ENCODE data around the gene CD302. TPM values are rescaled to one million over a fixed set of nuclear protein-coding genes. Genes with fewer than 3 reads are reported as not detected.
"Not testable (repeated sequence)": the region's sequence is repeated elsewhere in the genome, so short reads cannot be mapped to it uniquely, and the experiment has no call there.

Gene CD302
- total RNA-seq, 1 experiment from 2014 or later: 16.4 TPM

DNA sequence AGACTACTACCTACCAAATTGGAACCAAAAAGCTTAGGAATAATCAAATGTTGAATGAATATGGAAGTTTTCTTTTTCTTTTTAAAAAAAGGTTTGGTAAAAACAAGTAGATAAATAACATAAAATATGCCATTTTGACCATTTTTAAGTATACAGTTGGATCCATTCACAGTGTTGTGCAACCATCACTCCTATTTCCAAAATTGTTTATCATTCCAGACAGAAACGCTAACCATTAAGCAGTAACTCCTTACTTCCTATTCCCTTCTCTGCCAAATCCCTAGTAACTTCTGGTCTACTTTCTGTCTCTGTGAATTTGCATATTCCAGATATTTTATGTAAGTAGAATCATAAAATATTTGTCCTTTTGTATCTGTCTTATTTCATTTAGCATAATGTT lies 39.8 kb downstream of the CD302 start:
- Histone ChIP-seq H3K4me1 (replicated peaks) (peaks cover 11% of the 10 kb centered on the region), H3K4me3 (no peak overlapping the region), H3K27me3 (replicated peaks) (no peaks in the 10 kb centered on the region), H3K27ac (no peak overlapping the region; the same call in 1 of the 2 replicates), H3K9me3 (replicated peaks) (no peaks in the 10 kb centered on the region), H3K36me3 (peaks cover 96% of the 10 kb centered on the region)
- no peak for DNase-seq (ENCODE audit: low read depth in 1 of 2, low spot score in 2 of 2)

DNA sequence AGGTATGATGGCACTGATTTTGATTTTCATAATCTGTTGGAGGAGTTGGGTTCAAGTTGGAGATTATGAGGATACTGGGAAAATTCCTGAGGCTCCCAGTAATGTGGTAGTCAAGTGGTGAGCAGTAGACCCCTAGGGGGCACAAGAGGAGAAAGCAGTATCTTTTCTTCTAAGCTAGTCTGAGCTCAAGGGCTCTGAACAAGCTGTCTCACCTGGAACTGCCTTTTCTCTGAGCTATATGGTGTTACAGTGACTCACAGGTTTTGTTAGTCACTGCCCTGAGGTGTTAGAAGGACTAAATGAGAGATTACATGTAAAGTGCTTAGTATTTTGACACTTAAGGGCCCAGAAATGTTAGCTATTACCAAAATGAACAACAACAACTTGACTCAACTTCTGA lies 42.2 kb downstream of the CD302 start:
- no peak for DNase-seq (ENCODE audit: low read depth in 1 of 2, low spot score in 2 of 2)
- Histone ChIP-seq H3K27me3 (replicated peaks) (no peaks in the 10 kb centered on the region), H3K36me3 (peaks cover 98% of the 10 kb centered on the region), H3K4me3 (no peak overlapping the region), H3K27ac (no peak overlapping the region), H3K4me1 (replicated peaks) (peaks cover 11% of the 10 kb centered on the region), H3K9me3 (replicated peaks) (no peaks in the 10 kb centered on the region)

DNA sequence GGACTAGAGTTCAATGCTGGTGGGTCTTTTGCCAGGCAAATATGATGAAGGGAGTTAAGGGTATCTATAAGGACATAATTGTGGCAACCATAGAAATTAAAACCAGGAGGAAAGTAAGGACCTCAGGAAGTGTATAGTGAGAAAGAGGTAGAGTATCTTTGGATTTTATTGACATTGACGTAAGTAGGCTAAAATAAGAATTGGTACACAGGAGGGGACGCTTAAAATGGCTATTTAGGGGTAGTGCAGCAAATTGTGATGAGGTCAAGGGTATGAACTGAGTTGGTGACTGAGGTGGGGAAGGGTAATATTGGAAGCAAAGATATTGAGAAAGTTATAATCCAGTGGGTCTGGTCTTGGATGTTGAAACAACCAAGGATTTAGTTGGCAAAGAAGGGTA lies 43.0 kb downstream of the CD302 start:
- no peaks in the 10 kb centered on the region for H3K27me3 ChIP-seq (replicated peaks)
- H3K27ac ChIP-seq: no peak overlapping the region
- no peaks in the 10 kb centered on the region for H3K9me3 ChIP-seq (replicated peaks)
- peaks cover 11% of the 10 kb centered on the region for H3K4me1 ChIP-seq (replicated peaks)
- H3K36me3 ChIP-seq: peaks cover 96% of the 10 kb centered on the region
- DNase-seq (ENCODE audit: low read depth in 1 of 2, low spot score in 2 of 2): no peak
- no peak overlapping the region for H3K4me3 ChIP-seq

DNA sequence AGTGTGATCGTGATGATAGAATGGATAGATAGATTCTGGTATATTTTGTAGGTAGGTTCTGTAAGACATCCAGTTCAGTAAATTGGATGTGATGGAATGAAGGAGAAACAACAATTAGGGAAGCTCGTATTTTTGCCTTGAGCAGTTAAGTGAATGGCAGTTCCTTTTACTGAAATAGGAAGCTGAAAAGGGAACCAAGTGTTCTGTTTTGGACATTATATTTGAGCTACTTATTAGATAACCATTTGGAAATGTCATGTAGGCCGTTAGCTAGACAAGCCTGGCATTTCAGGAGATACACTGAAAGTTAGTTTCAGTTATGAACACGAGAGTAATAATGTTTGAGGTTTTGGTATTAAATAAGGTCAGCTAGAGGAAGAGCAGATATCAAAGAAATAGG lies 44.2 kb downstream of the CD302 start:
- Histone ChIP-seq H3K36me3 (peaks cover 96% of the 10 kb centered on the region), H3K27ac (no peak overlapping the region), H3K27me3 (replicated peaks) (no peaks in the 10 kb centered on the region), H3K9me3 (replicated peaks) (no peaks in the 10 kb centered on the region), H3K4me1 (replicated peaks) (peaks cover 5% of the 10 kb centered on the region), H3K4me3 (no peak overlapping the region)
- DNase-seq (ENCODE audit: low read depth in 1 of 2, low spot score in 2 of 2): no peak

DNA sequence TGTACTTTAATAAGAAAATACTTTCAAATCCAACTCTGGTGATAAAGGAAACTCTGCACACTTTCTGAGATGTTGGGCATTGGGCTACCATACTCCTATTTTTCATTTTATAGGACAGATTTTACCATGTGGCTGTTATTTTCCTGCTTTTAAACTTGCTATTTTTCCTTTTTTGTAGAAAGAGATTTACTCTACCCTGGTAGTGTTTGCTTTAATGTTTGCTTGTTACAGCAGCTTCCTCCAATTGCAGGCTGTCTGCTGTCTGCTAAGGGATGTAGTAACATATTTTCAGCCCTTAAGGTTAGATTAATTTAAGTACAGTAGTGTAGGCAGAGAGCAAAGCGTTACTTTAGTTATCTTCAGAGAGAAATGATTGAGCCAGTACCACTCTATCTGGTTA lies 47.1 kb downstream of the CD302 start:
- no peaks in the 10 kb centered on the region for H3K27me3 ChIP-seq (replicated peaks)
- no peak overlapping the region for H3K27ac ChIP-seq
- no peak for DNase-seq (ENCODE audit: low read depth in 1 of 2, low spot score in 2 of 2)
- H3K4me1 ChIP-seq (replicated peaks): no peaks in the 10 kb centered on the region
- no peaks in the 10 kb centered on the region for H3K9me3 ChIP-seq (replicated peaks)
- H3K4me3 ChIP-seq: no peak overlapping the region
- H3K36me3 ChIP-seq: peaks cover 98% of the 10 kb centered on the region

DNA sequence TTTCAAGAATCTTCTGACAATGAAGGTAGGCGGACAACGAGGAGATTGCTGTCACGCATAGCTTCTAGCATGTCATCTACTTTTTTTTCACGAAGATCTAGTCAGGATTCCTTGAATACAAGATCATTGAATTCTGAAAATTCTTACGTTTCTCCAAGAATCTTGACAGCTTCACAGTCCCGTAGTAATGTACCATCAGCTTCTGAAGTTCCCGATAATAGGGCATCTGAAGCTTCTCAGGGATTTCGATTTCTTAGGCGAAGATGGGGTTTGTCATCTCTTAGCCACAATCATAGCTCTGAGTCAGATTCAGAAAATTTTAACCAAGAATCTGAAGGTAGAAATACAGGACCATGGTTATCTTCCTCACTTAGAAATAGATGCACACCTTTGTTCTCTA lies 49.9 kb downstream of the CD302 start:
- H3K36me3 ChIP-seq: peaks cover 86% of the 10 kb centered on the region
- no peaks in the 10 kb centered on the region for H3K9me3 ChIP-seq (replicated peaks)
- DNase-seq (ENCODE audit: low read depth in 1 of 2, low spot score in 2 of 2): no peak
- no peak overlapping the region for H3K4me3 ChIP-seq
- H3K27ac ChIP-seq: no peak overlapping the region
- H3K4me1 ChIP-seq (replicated peaks): peaks cover 10% of the 10 kb centered on the region
- H3K27me3 ChIP-seq (replicated peaks): no peaks in the 10 kb centered on the region

DNA sequence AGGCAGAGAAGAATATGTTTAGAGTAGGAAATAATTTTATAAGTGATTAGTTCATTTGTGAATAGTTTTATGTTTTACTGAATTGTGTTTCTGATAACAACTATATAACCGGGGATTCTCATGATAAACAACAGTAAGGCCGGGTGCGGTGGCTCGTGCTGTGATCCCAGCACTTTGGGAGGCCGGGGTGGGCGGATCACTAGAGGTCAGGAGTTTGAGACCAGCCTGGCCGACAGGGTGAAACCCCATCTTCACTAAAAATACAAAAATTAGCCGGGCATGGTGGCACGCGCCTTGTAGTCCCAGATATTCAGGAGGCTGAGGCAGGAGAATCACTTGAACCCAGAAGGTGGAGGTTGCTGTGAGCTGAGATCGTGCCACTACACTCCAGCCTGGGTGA lies 52.8 kb downstream of the CD302 start:
- peaks cover 83% of the 10 kb centered on the region for H3K36me3 ChIP-seq
- not testable (repeated sequence) for H3K27me3 ChIP-seq (replicated peaks); H3K4me3 ChIP-seq; H3K9me3 ChIP-seq (replicated peaks); DNase-seq (ENCODE audit: low read depth in 1 of 2, low spot score in 2 of 2)
- peak overlapping the region; percentile 23 for H3K27ac ChIP-seq
- peaks cover 15% of the 10 kb centered on the region for H3K4me1 ChIP-seq (replicated peaks)

DNA sequence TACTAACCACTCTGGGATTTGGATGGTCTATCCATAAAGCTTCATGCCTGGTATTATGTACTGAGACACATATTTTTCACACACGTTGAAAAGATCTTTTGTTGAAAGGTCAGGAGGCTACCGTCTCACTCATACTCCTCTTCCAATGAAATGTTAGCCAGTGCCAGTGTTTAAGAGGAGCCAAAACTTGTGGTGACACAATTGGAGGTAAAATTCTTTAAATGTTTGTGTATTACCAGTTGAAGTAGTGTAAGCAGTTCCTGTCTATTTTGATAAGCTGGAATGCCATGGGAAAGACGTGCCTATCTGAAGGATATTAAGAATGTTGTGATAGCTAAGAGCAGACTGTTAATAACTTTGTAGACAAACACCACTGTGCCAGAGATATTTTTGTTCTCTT lies 53.6 kb downstream of the CD302 start:
- no peak overlapping the region for H3K4me3 ChIP-seq
- H3K27me3 ChIP-seq (replicated peaks): no peaks in the 10 kb centered on the region
- H3K27ac ChIP-seq: peak overlapping the region; percentile 23
- peaks cover 83% of the 10 kb centered on the region for H3K36me3 ChIP-seq
- no peaks in the 10 kb centered on the region for H3K9me3 ChIP-seq (replicated peaks)
- peak in 1 of 2 experiments; percentile 82 for DNase-seq (ENCODE audit: low read depth in 1 of 2, low spot score in 2 of 2)
- H3K4me1 ChIP-seq (replicated peaks): peaks cover 15% of the 10 kb centered on the region

DNA sequence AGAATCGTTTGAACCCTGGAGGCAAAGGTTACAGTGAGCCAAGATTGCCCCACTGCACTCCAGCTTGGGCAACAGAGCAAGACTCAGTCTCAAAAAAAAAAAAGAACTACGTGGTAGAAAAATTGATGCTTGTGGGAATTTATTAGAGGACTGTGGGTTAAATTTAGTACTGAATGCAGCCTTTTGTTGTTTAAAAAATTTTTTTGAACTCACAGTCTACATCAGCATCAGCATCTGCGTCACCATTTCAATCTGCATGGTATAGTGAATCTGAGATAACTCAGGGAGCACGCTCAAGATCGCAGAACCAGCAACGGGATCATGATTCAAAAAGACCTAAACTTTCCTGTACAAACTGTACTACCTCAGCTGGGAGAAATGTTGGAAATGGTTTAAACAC lies 55.2 kb downstream of the CD302 start:
- H3K27ac ChIP-seq: no peak overlapping the region
- DNase-seq (ENCODE audit: low read depth in 1 of 2, low spot score in 2 of 2): no peak
- H3K4me1 ChIP-seq (replicated peaks): peaks cover 15% of the 10 kb centered on the region
- H3K9me3 ChIP-seq (replicated peaks): no peaks in the 10 kb centered on the region
- no peaks in the 10 kb centered on the region for H3K27me3 ChIP-seq (replicated peaks)
- H3K36me3 ChIP-seq: peaks cover 83% of the 10 kb centered on the region
- no peak overlapping the region for H3K4me3 ChIP-seq

DNA sequence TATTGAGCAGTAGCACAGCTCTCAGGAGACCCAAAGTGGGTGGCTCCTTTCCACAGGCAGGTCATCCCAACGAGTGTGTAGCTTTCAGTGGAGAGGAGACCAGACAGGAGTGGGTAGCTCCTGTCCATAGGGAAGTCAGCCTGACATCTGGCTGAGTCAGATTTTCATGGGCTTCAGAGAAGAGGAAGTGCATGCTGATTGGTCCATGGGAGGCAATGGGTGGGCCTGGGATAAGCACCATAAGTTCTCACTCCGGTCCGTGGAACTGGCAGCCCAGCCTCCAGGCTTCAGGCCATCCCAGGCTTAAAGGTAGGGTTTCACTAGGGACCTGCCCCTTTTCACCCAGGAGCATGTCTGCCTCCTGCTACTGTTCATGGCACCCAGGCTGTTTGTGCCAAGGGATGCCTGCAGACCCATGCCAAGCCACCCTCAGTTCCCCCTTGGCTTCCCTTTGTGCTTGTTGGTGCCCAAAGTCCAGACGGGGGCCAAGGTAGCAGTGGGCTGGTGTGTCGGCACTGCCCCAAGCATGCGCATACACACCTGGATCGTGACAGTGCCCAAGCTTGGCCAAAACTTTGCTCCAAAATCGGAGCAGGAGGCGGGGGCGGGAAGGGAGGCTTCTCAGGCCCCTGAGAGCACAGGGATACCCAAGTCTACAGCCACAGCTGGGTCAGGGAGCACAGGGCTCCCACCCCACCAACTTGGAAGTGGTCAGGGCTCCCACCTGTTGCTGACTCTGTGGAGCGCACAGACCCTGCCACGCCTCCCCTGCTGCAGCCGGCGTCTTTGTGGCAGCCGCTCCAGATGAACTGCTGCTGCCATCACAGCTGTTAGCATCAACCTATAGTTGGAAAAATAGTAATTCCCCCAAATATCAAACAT lies 59.3 kb downstream of the CD302 start:
- Histone ChIP-seq H3K4me1 (replicated peaks) (peaks cover 13% of the 10 kb centered on the region), H3K36me3 (peaks cover 86% of the 10 kb centered on the region), H3K4me3 (no peak overlapping the region), H3K27me3 (replicated peaks) (no peaks in the 10 kb centered on the region), H3K9me3 (replicated peaks) (no peaks in the 10 kb centered on the region), H3K27ac (no peak overlapping the region)
- no peak for DNase-seq (ENCODE audit: low read depth in 1 of 2, low spot score in 2 of 2)

DNA sequence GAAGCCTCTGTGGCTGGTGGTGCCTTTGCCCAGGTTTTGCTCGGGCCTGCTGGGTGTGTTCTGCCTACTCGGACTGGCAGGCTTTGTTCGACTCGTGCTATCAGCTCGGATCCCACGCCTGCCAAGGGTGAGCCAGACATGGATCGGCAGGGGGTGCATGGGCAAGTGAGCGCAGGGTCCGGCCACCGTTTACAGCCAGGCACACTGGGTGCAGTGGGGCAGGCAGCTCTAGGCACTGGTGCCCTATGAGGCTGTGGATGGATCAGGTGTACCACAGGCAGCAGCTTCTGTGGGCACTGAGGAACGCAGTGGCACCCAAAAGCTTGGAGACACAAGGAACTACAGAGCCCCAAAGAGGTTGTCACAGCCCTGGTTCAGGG lies 60.1 kb downstream of the CD302 start:
- Histone ChIP-seq H3K9me3 (replicated peaks) (no peaks in the 10 kb centered on the region), H3K27ac (no peak overlapping the region), H3K4me1 (replicated peaks) (peaks cover 13% of the 10 kb centered on the region), H3K27me3 (replicated peaks) (no peaks in the 10 kb centered on the region), H3K4me3 (no peak overlapping the region), H3K36me3 (peaks cover 79% of the 10 kb centered on the region)
- no peak for DNase-seq (ENCODE audit: low read depth in 1 of 2, low spot score in 2 of 2)

DNA sequence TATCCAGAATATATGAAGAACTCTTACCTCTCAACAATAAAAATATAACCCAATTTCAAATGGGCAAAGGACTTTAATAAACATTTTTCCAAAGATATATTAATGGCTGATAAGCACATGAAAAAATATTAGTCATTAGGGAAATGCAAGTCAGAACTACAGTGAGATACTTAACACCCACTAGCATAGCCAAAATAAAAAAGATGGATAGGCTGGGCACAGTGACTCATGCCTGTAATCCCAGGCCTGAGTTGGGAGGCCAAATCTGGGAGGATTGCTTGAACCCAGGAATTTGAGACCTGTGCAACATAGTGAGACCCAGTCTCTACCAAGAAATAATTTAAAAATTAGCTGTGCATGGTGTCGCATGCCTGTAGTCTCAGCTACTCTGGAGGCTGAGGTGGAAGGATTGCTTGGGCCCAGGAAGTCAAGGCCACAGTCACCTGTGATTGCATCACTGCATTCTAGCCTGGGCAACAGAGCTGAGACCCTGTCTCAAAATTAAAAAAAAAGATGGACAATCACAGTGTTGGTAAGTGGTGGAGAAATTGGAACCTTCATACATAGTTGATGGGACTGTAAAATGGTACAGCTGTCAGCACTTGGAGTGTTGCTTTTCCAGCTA lies 60.6 kb downstream of the CD302 start:
- peaks cover 13% of the 10 kb centered on the region for H3K4me1 ChIP-seq (replicated peaks)
- H3K4me3 ChIP-seq: no peak overlapping the region
- H3K27me3 ChIP-seq (replicated peaks): no peaks in the 10 kb centered on the region
- no peak overlapping the region for H3K27ac ChIP-seq
- H3K36me3 ChIP-seq: peaks cover 77% of the 10 kb centered on the region
- no peaks in the 10 kb centered on the region for H3K9me3 ChIP-seq (replicated peaks)
- DNase-seq (ENCODE audit: low read depth in 1 of 2, low spot score in 2 of 2): no peak

DNA sequence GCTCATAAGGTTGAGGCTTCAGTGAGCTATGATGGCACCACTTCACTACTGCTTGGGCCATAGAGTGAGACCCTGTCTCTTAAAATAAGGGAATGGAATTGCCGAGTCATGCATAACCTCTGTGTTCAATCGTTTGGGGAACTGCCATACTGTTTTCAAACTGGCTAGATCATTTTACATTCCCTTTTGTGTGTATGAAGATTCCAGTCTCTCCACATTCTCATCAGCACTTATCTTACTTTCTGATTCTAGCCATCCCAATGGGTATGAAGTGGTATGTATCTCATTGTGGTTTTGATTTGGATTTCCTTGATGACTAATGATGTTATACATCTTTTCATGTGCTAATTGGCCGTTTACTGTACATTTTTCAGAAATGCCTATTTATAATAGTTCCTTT lies 62.0 kb downstream of the CD302 start:
- no peak for DNase-seq (ENCODE audit: low read depth in 1 of 2, low spot score in 2 of 2)
- Histone ChIP-seq H3K36me3 (peaks cover 80% of the 10 kb centered on the region), H3K27ac (no peak overlapping the region), H3K9me3 (replicated peaks) (no peaks in the 10 kb centered on the region), H3K4me3 (no peak overlapping the region), H3K4me1 (replicated peaks) (peaks cover 9% of the 10 kb centered on the region), H3K27me3 (replicated peaks) (no peaks in the 10 kb centered on the region)

DNA sequence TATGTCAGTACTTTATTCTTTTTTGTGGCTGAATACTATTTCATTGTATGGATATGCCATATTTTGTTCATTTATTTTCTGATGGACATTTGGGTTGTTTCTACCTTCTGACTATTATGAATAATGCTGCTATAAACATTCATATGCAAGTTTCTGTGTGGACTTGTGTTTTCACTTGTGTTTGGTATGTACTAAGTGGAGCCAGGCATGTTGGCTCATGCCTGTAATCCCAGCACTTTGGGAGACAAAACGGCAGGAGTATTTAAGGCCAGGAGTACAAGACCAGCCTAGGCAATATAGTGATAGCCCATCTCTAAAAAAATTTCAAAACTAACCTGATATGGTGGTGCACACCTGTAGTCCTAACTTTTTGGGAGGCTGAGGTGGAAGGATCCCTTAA lies 62.4 kb downstream of the CD302 start:
- H3K4me1 ChIP-seq (replicated peaks): peaks cover 7% of the 10 kb centered on the region
- H3K27ac ChIP-seq: no peak overlapping the region
- no peaks in the 10 kb centered on the region for H3K9me3 ChIP-seq (replicated peaks)
- no peak for DNase-seq (ENCODE audit: low read depth in 1 of 2, low spot score in 2 of 2)
- H3K4me3 ChIP-seq: no peak overlapping the region
- H3K36me3 ChIP-seq: peaks cover 83% of the 10 kb centered on the region
- H3K27me3 ChIP-seq (replicated peaks): no peaks in the 10 kb centered on the region

Data from SJSA1 (cell line).